ENCODE data around the gene RRP7A. TPM values are rescaled to one million over a fixed set of nuclear protein-coding genes. Genes with fewer than 3 reads are reported as not detected.

RRP7A gene
- total and polyA plus RNA-seq, 2 donors (not counting 3 experiments of a cell fraction or from before 2014, with no cell fraction given), result 35.3 to 83.7 TPM

DNA sequence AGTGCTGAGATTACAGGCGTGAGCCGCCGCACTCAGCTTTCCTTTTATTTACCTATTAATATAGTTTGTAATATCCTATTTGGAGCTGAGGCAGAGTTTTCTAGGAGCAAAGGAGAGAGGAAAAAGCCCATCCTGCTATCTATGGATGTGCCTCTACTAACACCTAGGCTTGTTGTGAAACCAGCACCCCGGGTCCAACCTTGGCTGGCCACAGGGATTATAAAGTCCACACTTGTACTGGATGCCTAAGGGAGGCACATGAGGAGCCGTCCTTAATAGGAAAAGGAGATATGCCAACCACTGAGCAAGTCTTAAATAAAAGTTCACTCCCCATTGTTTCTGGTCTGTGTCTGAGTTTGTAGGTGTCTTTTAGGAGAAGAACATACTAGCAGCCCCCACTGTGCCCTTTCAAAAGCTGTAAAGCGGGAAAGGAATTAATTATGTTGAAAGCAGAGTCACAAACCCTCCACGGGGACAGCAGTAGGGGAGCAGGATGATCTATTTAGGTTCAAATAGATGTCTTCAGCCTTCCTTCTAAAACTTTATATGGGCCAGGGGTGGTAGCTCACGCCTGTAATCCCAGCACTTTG is 29.3 kb downstream of the RRP7A start:
- no peaks in the 10 kb centered on the region for H3K36me3 ChIP-seq (ENCODE audit: control insufficient read depth in 2 of 2, extremely low read depth in 1 of 2, insufficient read depth in 2 of 2, low read length in 2 of 2)
- no peak overlapping the region for H3K27ac ChIP-seq (ENCODE audit: insufficient read depth, low read depth, low read length)
- intact Hi-C loops (cut with micrococcal nuclease) (no loop called here), dilution Hi-C loops (cut with MboI; ENCODE audit: extremely low pct_ligation_motif_present, low sequenced_read_pairs) (no loop called here)
- no peaks in the 10 kb centered on the region for H3K4me1 ChIP-seq (ENCODE audit: control insufficient read depth, extremely low read depth, insufficient read depth, low read length)
- H3K4me3 ChIP-seq (replicated peaks in 1 of 3; ENCODE audit: insufficient read depth in 1 of 3, low read depth in 1 of 3, low read length in 3 of 3), result no peak overlapping the region
- H3K4me2 ChIP-seq (ENCODE audit: insufficient read depth, low read length), result no peak overlapping the region
- no peaks in the 10 kb centered on the region for H3K9me3 ChIP-seq (replicated peaks; ENCODE audit: control insufficient read depth, insufficient read depth, low read length)
- DNase-seq (ENCODE audit: low read depth, low spot score), result no peak
- ChIA-PET POLR2A (no interaction called here), CTCF (no interaction called here)
- no peaks in the 10 kb centered on the region for H3K79me2 ChIP-seq (ENCODE audit: control insufficient read depth, insufficient read depth, low read length)
- H4K20me1 ChIP-seq (replicated peaks; ENCODE audit: control insufficient read depth, extremely low read depth, insufficient read depth, low read length), result no peaks in the 10 kb centered on the region
- no peak for FAIRE-seq
- no TSS peak for BruUV-seq (replicated peaks)
- TF ChIP-seq, protein P1, sequence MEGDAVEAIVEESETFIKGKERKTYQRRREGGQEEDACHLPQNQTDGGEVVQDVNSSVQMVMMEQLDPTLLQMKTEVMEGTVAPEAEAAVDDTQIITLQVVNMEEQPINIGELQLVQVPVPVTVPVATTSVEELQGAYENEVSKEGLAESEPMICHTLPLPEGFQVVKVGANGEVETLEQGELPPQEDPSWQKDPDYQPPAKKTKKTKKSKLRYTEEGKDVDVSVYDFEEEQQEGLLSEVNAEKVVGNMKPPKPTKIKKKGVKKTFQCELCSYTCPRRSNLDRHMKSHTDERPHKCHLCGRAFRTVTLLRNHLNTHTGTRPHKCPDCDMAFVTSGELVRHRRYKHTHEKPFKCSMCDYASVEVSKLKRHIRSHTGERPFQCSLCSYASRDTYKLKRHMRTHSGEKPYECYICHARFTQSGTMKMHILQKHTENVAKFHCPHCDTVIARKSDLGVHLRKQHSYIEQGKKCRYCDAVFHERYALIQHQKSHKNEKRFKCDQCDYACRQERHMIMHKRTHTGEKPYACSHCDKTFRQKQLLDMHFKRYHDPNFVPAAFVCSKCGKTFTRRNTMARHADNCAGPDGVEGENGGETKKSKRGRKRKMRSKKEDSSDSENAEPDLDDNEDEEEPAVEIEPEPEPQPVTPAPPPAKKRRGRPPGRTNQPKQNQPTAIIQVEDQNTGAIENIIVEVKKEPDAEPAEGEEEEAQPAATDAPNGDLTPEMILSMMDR (IDR thresholded peaks at IDR 0.05; ENCODE audit: extremely low read depth in 1 of 2, insufficient read depth in 1 of 2, low read depth in 1 of 2, low read length in 2 of 2), result no peak
- TF ChIP-seq MYC (IDR thresholded peaks at IDR 0.05; ENCODE audit: low read depth, low read length) (no peak), FOS (IDR thresholded peaks at IDR 0.05; ENCODE audit: borderline replicate concordance, insufficient read depth, low read length) (no peak), POLR2A (IDR thresholded peaks at IDR 0.05; ENCODE audit: low read depth, low read length) (no peak), POLR2AphosphoS5 (IDR thresholded peaks at IDR 0.05; ENCODE audit: insufficient read depth, low read depth, low read length) (no peak), MAX (IDR thresholded peaks at IDR 0.05; ENCODE audit: insufficient read depth, insufficient read length) (no peak), EZH2 (IDR thresholded peaks at IDR 0.05; ENCODE audit: borderline replicate concordance, low read depth, low read length, severe bottlenecking) (no peak), GATA2 (IDR thresholded peaks at IDR 0.05; ENCODE audit: insufficient read depth, insufficient read length, low read depth, low read length) (no peak), JUN (IDR thresholded peaks at IDR 0.05; ENCODE audit: borderline replicate concordance, insufficient read depth, insufficient read length, low read depth) (no peak)
- no peaks in the 10 kb centered on the region for H3K9me1 ChIP-seq (replicated peaks; ENCODE audit: control insufficient read depth, extremely low read depth, insufficient read depth, low read length)
- H3K27me3 ChIP-seq (ENCODE audit: control insufficient read depth in 2 of 2, insufficient read depth in 2 of 2, low read length in 2 of 2), result no peaks in the 10 kb centered on the region
- no peak overlapping the region for H2AFZ ChIP-seq (ENCODE audit: low read depth, low read length)
- H3K9ac ChIP-seq (replicated peaks; ENCODE audit: extremely low read depth, insufficient read depth, low read length), result no peak overlapping the region
